SKM-1 (cell line): ENCODE data around the gene RRAS2.
"Not testable (repeated sequence)": the region's sequence is repeated elsewhere in the genome, so short reads cannot be mapped to it uniquely, and the experiment has no call there.

Experiments
- DNase-seq: peaks from one replicate; lab custom pipeline; 2025; ENCODE audit not compliant: unreplicated experiment; lab: John Stamatoyannopoulos, UW

The RRAS2 gene

DNA sequence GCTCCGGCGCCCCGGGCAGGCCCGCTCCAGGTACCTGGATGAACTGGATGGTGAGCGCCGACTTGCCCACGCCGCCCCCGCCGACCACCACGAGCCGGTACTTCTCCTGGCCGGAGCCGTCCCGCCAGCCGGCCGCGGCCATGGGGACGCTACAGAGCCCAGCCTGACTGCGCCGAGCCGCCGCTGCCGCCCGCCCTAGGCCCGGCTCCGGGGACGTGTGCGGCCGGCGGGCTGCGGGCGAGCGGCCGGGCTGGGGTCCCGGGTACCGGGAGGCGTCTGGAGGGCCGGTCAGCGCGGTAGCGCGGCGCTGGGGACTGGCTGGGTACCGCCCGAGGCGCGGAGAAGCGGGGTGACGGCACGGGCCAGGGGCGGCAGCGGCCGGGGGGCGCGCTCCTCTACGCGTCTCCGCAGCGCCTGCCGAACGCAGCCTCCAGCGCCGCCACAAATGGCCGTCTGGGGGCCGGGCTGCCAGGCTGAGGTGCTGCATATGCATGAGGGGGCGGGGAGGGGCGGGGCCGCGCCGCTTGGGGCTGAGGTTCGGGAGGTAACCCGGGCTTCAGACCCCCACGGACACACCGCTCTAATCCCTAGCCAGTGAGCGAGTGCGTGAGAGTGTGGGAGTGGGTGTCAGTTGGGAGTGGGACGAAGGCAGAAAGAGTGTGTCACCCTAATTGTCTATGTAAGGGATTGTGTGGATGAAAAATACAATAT is at the start of gene RRAS2:
Gene RRAS2, minus strand, starts transcription at position 455 of the 711 bp plus-strand sequence. Its CDS starts 313 bp downstream, at position 142.
- no peak for DNase-seq

DNA sequence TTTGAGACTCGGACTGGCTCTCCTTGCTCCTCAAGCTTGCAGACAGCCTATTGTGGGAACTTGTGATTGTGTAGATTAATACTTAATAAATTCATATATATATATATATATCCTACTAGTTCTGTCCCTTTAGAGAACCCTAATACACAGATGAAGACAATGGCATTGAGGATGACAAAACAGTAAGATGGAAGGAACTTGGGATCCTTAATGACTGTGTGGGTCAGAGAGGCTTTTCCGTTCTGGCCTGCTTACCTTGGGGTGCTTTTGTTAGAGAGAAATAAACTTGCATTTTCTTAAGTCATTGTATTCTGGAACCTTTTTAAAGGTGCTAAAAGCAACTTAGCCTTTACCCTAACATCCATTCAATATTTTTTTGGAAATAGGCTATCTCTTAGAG is 49.6 kb upstream of the RRAS2 start:
- DNase-seq: no peak

DNA sequence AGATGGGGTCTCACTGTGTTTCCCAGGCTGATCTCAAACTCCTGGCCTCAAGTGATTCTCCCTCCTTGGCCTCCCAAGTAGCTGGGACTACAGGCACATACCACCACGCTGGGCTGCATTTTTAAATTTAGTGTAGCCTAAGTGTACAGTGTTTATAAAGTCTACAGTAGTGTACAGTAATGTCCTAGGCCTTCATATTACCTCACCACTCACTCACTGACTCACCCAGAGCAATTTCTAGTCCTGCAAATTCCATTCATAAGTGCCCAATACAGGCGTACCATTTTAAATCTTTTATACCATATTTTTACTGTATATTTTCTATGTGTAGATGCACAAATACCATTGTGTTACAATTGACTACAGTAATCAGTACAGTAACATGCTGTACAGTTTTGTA is 47.1 kb upstream of the RRAS2 start:
- not testable (repeated sequence) for DNase-seq

DNA sequence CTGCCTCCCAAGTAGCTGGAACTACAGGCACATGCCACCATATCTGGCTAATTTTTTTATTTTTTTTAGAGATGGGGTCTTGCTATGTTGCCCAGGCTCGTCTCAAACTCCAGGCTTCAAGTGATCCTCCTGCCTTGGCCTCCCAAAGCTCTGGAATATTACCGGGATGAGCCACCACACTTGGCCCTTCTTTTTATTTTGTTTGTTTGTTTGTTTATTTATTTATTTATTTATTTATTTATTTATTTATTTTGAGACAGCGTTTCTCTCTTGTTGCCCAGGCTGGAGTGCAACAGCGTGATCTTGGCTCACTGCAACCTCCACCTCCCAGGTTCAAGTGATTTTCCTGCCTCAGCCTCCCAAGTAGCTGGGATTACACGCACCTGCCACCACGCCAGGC is 44.5 kb upstream of the RRAS2 start:
- DNase-seq: not testable (repeated sequence)

DNA sequence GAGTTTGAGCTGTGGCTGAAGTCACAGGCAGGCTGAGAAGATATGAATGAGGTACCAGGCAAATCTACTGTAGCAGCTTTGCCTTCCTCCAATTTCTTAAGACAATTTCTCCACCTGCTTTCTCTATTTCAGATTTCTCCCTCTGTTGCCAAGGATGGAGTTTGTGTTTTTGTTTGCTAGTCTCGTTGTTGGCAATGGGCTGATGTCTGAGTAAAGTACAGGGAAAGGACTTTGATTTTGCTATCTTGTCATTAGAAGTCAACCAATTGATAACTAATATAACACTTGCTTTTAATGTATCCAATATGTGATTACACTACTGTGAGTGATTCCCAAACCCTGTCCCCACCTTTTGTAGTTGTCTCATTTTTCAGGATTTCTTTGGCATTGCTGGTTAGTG is 40.1 kb upstream of the RRAS2 start:
- DNase-seq: no peak

DNA sequence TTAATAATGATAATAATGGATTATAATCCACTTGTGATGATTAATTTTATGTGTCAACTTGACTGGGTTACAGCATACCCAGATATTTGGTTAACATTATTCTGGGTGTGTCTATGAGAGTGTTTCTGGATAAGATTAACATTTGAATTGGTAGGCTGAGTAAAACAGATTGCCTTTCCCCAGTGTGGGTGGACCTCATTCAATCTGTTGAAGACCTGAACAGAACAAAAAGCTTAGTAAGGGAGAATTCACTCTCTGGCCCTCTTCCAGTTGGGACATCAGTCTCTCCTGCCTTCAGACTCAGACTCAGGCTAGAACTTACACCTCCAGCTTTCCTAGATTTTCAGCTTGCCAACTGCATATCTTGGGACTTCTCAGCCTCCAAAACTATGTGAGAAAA is 37.3 kb upstream of the RRAS2 start:
- DNase-seq: no peak

DNA sequence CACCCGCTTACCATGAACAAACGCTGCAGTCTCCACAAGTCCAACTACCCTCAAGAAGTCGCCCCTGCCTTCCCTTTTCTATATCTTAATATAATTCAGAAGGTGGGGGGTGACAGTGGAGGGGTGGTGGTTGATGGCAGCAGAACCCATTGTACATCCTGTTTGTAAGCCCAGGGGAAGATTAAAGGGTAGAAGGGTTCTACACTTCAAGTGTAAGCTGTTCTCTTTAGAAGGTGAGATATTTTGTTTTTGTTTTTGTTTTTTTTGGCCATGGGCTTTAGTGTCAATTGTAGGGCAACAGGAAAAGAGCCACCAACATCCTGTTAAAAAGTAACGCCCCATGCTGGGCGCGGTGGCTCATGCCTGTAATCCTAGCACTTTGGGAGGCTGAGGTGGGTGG is 34.9 kb upstream of the RRAS2 start:
- no peak for DNase-seq

DNA sequence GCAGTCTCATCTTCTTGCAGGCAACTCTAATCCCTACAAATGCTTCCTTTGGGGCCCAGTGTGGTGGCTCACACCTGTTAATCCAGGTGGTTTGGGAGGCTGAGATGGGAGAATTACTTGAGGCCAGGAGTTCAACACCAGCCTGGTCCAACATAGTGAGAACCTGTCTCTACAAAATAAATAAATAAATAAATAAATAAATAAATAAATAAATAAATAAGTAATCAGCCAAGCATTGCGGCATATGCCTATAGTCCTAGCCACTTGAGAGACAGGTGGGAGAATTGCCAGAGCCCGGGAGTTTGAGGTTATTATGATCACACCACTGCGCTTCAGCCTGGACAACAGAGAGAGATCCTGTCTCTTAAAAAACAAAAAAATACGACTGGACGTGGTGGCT is 34.1 kb upstream of the RRAS2 start:
- no peak for DNase-seq

DNA sequence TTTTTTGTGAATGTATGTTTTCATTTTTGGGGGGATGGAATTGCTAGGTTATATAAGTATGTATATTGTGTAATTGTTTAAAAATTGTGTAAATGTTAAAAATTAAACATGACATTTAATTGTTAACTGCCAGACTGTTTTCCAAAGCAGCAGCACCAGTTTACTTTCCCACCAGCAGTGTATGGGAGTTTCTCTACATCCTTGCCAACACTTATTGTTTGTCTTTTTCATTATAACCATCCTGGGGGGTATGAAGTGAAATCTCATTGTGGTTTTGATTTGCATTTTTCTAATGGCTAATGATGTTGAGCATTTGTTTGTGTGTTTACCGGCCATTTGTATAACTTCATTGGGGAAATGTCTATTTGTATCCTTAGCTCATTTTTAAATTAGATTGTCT is 31.7 kb upstream of the RRAS2 start:
- no peak for DNase-seq

DNA sequence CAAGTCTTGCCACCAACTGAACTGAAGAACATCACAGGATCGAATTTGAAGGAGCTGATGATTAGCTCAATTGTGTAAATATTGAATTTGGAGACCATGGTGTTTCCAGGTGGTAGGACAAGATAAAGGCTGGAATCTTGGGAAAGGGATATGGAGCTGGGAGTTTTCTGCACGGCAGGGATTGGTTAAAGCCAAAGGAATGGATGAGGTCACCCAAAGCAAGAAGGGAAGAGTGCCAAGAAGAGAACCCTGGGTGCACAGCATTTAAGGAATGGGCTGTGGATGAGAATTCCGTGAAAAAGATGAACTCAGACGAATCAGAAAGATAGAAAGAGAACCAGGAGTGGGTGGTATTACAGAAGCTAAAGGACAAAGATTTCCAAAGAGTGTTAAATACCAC is 29.4 kb upstream of the RRAS2 start:
- DNase-seq: no peak

DNA sequence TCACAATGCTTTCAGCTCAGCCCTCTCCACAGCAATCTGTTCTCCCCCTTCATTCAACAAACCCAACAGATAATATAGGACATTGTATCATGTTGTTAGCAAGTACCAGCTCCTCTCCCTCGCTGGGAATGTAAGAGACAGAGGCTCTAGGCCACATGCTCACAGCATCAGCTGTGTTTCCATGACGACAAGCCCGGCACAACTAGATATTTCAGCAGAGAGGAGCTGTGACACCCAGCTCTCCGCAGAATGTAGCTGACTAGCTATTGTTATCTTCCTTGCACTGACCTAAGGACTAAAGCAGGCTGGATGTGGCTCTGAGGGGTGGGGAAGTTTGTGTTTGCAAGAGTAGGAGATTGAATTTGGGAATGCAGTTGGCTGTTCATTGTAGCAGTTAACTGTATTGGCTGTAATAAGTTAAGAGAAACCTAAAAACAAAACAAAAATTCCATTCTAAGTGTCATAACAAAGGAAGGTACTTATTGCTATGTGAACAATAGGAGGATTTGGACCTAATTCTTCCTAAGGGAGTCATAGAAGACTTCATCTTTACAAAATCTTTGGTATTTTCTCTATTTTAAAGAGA is 28.0 kb upstream of the RRAS2 start:
- no peak for DNase-seq

DNA sequence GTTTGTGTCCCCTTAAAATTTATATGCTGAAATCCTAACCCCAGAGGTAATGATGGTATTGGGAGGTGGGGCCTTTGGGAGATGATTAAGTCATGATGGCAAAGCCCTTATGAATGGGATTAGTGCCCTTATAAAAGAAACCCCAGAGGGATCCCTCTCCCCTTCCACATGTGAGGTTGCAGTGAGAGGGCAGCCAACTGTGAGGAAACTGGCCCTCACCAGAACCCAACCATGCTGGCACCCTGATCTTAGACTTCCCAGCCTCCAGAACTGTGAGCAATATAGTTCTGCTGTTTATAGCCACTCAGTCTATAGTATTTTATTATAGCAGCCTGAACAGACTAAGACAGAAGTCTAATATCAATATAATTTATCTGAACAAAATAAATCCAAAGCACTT is 27.1 kb upstream of the RRAS2 start:
- DNase-seq: no peak

DNA sequence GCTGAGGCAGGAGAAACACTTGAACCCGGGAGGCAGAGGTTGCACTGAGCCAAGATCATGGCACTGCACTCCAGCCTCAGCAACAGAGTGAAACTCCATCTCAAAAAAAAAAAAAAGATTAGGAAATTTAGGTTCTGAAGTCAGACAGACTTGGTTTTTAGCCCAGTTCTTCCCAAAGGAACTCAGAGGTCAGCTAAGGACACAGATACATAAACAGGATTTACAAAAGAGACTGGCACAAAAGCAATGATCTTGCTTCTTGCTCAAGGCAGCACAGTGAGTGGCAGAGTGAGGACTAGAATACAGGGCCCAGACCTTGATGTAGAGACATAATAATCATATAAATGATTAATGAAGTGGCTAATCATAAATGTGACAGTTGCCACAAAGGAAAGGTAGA is 25.4 kb upstream of the RRAS2 start:
- no peak for DNase-seq

DNA sequence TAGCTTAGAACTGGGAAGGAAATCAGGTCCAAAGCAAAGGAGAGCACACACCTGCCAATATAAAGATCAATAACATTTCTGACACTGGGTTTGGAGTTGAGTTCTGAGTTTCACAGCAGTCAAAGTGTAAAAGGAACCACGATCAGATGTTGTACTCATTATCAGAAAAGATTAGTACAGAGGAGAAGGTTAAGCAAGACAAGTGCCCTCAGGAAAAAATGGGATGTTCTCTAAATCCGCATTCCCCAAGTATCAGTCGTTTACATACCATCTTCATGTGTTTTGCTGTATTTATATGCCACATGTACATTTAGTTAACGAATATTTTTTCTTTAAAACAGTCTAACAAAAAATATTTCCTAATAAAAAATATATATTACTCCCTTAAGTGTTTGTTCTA is 23.0 kb upstream of the RRAS2 start:
- DNase-seq: no peak

DNA sequence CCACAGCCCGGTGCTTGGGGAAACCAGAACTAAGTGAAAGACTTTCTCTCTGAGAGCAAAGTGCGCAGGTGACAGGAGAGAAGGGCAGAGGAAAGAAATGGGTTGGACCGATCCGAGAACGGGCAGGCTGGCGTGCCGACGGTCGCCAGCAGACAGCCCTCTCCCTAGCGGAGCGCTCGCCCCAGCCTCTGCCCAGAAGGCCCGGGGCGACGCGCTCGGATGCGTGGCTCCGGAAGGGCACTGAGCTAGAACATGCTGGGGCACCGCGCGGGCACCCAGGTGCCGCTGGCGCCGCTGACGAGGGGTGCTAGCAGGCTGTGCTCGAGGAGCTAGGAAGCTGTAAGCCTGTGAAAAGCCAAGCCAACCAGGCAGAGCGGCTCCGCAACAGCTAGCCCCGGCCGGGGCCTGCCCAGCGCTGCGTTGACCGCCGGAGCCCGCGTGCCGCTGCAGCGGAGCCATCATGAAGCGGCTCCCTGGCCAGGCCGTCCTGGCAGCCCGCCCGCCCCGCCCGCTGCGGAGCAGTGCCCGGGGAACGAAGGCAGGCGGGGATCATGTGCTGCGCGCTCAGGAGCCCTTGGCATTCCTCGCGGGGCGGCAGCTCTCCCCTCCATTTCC is 22.1 kb upstream of the RRAS2 start:
- no peak for DNase-seq

DNA sequence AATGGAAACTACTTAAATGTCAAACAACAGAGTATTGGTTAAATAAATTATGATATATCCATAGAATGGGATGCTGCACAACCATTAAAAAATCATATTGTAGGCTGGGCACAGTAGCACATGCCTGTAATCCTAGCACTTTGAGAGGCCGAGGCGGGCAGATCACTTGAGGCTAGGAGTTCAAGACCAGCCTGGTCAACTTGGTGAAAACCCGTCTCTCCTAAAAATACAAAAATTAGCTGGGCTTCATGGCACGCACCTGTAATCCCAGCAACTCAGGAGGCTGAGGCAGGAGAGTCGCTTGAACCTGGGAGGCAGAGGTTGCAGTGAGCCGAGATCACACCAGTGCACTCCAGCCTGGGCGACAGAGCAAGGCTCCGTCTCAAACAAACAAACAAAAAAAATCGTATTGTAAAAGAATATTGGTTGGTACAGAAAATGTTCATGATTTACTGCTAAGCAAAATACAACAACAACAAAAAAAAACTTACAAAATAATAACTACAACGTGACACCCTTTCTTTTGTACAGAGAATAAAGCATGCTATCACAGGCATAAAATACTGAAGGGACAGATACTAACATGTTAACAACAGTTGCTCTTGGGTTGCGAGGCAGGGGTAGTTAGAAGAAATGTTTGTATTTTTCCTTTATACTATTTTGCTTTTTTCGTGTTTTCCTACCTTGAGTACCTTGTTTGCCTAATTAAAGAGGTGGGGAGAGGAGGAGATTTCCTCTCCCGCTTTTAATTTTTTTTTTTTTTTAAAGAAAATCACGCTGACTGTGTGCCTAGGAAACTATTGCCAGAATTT is 21.3 kb upstream of the RRAS2 start:
- DNase-seq: no peak

DNA sequence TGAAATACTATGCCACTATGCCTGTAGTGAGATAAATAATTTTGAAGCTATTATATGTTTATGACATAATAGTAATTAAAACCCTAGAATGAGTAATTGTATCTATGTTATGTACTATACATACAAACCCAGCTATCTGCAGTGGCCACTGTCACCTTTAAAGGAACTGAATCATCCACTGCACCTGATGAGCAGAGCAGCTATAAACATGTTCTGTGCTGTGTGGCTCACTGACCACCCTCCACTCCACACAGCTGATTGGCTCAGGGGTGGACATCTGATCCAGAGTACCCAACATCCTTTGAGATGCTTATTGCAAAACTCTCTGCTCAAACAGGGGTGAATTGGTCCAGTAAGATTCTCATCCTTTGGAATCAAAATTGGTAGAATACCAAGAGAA is 19.2 kb upstream of the RRAS2 start:
- no peak for DNase-seq

DNA sequence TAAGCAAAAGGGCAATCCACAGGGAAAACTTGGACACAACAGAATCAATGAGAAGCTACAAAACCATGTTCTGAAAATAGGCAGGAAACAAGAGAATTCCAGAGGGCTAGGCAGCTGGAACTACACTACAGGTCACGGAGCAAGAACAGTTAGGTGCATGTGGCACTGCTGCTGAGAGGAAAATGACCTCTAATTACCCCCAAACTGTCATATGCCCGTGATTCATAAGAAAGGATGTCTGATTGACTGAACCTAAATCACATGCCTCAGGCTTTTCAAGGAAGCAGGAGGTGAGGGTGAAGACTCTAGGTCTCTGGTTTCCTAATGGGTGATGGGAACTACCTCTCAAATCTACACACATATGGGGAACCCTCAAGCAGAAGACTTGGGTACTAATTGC is 17.9 kb upstream of the RRAS2 start:
- no peak for DNase-seq

DNA sequence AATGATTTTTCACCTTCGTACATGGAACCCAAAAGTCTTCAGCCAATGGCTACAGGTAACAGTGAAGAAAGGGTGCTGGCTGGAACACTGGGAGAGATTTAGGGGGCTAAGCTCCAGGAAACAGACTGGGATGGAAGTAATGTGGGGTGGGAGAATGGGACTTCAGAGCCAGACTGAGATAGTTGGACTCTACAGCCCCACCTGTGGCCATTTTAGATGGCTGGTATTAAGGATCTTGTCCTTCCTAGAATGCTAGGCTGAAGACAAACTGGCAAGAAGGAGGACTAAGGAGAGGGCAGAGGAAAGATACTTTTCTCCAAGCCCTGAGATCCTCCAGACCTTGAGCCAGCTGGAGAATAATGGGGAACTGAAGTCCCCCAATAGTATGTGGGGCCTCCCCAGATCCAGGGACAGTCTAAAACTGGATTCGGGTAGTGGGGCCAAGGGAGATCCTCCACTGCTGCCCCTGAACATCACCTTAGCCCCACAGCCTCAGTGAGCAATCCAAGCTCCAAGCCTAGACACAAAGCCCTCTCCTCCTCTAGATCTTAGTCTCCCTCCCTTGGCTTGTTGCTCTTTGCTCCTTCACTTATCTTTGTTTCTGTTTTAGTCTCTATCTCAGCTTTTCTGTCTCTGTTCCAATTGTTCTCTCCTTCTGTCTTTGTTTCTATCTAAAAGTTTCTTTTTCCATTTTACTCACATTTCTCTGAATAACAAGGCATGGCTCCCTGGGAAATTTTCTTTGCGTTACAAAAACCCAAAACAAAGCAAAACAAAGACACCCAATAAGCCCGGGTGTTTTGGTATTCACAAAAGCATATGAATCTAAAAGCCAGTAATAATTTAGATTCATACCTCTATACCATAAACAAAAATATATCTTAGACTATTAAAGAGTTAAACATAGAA is 16.2 kb upstream of the RRAS2 start:
- DNase-seq: no peak

DNA sequence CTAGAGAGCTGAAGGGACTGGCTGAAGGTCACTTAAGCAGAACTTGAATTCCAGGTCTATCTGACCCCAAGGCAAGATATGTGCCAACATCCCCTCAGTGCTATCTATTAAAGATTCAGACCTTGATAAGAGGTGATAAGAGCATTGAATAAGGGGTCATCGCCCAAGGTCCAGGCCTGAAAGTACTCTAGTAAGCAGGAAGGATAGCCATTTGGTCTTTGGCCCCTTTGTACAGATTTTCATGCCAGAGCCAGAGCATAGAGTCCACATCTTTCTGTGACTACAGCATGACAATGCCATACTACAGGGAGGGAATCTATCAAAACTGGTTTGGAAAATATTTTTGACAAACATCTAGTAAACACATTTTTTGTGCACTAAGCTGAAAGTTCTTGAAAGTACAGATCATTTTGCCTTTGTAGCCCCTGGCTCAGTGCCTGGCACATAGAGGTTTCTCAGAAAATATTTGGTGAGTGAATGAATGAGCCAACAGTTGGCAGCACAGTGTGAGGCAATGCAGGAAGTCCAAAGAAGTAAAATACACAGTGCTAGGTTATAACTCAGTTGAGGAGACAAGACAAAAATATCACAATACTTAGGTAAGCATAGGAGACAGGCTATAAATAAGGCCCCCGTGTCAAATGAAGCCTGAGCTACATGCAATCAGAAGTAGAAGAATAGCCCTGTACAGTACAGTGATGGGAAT is 15.1 kb upstream of the RRAS2 start:
- no peak for DNase-seq
